Heart left ventricle (tissue), 16 donors: ENCODE data around the gene INCA1. TPM values are rescaled to one million over a fixed set of nuclear protein-coding genes. Genes with fewer than 3 reads are reported as not detected.

ENCODE experiments used
- ATAC-seq, 4 donors: fragments of 200-7000 bp; cut with Tn5 transposase; one replicate each; pipeline ENCODE4 v1.9.1; 2020 to 2022; ENCODE audit warnings: moderate library complexity in 4 of 4, mild to moderate bottlenecking in 3 of 4, moderate number of reproducible peaks in 1 of 4
- DNase-seq, 5 donors: peaks; one replicate each; pipeline ENCODE4 v3.0.0-alpha.2; 2020
- H3K27ac ChIP-seq, 12 donors: fragments of 200-600 bp; sonication (generic) in 4 of 12; one replicate each; pipeline versions ENCODE4 v1.5.0 to v1.8.0; 2016 to 2022; ENCODE audit warnings: mild to moderate bottlenecking in 2 of 12
- H3K27me3 ChIP-seq, 9 donors: fragments of 200-600 bp; sonication (generic) in 2 of 9; one replicate each; pipeline versions ENCODE4 v1.5.1 to v1.8.0; 2016 to 2022; ENCODE audit warnings: mild to moderate bottlenecking in 3 of 9
- H3K36me3 ChIP-seq, 9 donors: fragments of 200-600 bp; sonication (generic) in 2 of 9; one replicate each; pipeline versions ENCODE4 v1.5.0 to v1.8.0; 2018 to 2022; ENCODE audit warnings: mild to moderate bottlenecking in 2 of 9
- H3K4me1 ChIP-seq, 12 donors: fragments of 200-600 bp; sonication (generic) in 4 of 12; one replicate each; pipeline versions ENCODE4 v1.5.0 to v1.8.0; 2016 to 2022; ENCODE audit warnings: mild to moderate bottlenecking in 3 of 12
- H3K4me3 ChIP-seq, 12 donors: fragments of 200-600 bp; sonication (generic) in 4 of 12; one replicate each; pipeline versions ENCODE4 v1.5.0 to v1.8.0; 2017 to 2022; ENCODE audit warnings: mild to moderate bottlenecking in 9 of 12, moderate library complexity in 4 of 12
- H3K9me3 ChIP-seq, 12 donors: fragments of 200-600 bp; sonication (generic) in 4 of 12; one replicate each; pipeline versions ENCODE4 v1.5.0 to v1.8.0; 2016 to 2022; ENCODE audit warnings: mild to moderate bottlenecking in 1 of 12
- CTCF ChIP-seq, 12 donors: fragments of 200-600 bp; sonication (generic) in 4 of 12; IDR thresholded peaks; one replicate each; pipeline versions ENCODE4 v1.5.0 to v1.8.0; 2018 to 2022; ENCODE audit warnings: antibody characterized with exemption in 12 of 12, mild to moderate bottlenecking in 5 of 12
- POLR2A ChIP-seq, 2 donors: fragments of 450-650 bp; IDR thresholded peaks; one replicate each; pipeline ENCODE4 v1.6.1; 2017; ENCODE audit warnings: antibody characterized with exemption in 2 of 2, mild to moderate bottlenecking in 2 of 2, moderate library complexity in 2 of 2
- WGBS, 4 donors: extraction: QIAGEN DNeasy Blood & Tissue Kit in 2 of 4; methylation state at CpG; one replicate each; pipeline versions ENCODE4 v1.1.5 to v1.1.7; 2013 to 2018; 5-methylcytosine and 5-hydroxymethylcytosine counted together
- intact Hi-C, 10 donors: fragments of 100-400 bp; cut with DNase I; formaldehyde crosslinking; loops; one replicate each; pipeline versions ENCODE4 v1.11.1 to v1.14.2; 2022
- polyA plus RNA-seq, 2 donors: library from polyadenylated mRNA; stranded (reverse); fragments of 200-250 nt; gene quantifications; one replicate each; pipeline ENCODE4 v1.2.3, GENCODE V29; 2013
- total RNA-seq, 9 donors: library from RNA; depleted of rRNA in 2 of 9; stranded (reverse); fragments of >200 nt in 2 of 9; fragmentation: NEBNext Ultra II Directional in 3 of 9; extraction: Animal tissue kit (Norgen Biotek cat#: 25700) in 3 of 9; gene quantifications; one replicate each; pipeline versions ENCODE4 v1.1.0 to v1.2.4, GENCODE V29; 2016 to 2023
- donor health status: ischemic (EF 13 %, LVEDD 7.1; RV severe dilation, severe dysfunction).
- donor health status: healthy with polysubstance abuse.
- donor health status: DM: no; HTN: yes; CAD: no.
- donor health status: DM: no; HTN: no; CAD: no.
- donor health status: ischemic (EF 25% LVEDD 6.9; RV normal size, moderate dysfunction).
- donor health status: ischemic (EF 25% LVEDD 5.7; RV mildly dilated, moderate dysfunction).
- donor health status: healthy.
- donor health status: DM: yes; HTN: yes; CAD: no.
- donor health status: ischemic (EF 35%, LVEDD 5.7; RV mildly dilated, moderate dysfunction).
- donor health status: nonischemic (EF 11% LVEDD 7.7; RV severe dilation, severe dysfunction).
- donor health status: DM: yes; HTN: yes; CAD: no.
- donor health status: PGD.
- donor health status: ischemic (EF 29% LVEDD 5.4; RV normal size, mild dysfunction).
- donor health status: nonischemic (EF 23%, LVEDD 6.1; RV moderate dilation, normal function).

The INCA1 gene
- total and polyA plus RNA-seq, 11 donors = 0.64 to 5.1 (median 2.7) TPM

- DNase-seq = no peak
- no peaks in the 10 kb centered on the region for H3K27me3 ChIP-seq
- peaks cover 0 to 20% (median 2%) of the 10 kb centered on the region in 12 donors for H3K4me1 ChIP-seq
- 75 to 78% (median 76%) methylated on average over 5 of the region's 5 CpGs for WGBS, 4 donors
- H3K36me3 ChIP-seq = peaks cover 0 to 22% (median 16%) of the 10 kb centered on the region in 9 donors
- no peak overlapping the region for H3K27ac ChIP-seq
- TF ChIP-seq POLR2A (IDR thresholded peaks at IDR 0.05) = no peak
- no peak for TF ChIP-seq CTCF (IDR thresholded peaks at IDR 0.05)
- no peak for ATAC-seq
- intact Hi-C loops = no loop called here
- H3K4me3 ChIP-seq = no peak overlapping the region
- H3K9me3 ChIP-seq = no peaks in the 10 kb centered on the region
Observed at GRCh38 chr17:5027916-5028315, 30.6 kb upstream of the INCA1 start.

GRCh38 chr17:5027299-5027698 is 30.0 kb upstream of the INCA1 start:
- Histone ChIP-seq H3K36me3 (peaks cover 0 to 28% (median 22%) of the 10 kb centered on the region in 9 donors), H3K27me3 (no peaks in the 10 kb centered on the region), H3K27ac (no peak overlapping the region), H3K4me3 (no peak overlapping the region), H3K4me1 (peaks cover 0 to 15% (median 2%) of the 10 kb centered on the region in 12 donors), H3K9me3 (no peaks in the 10 kb centered on the region)
- TF ChIP-seq POLR2A (IDR thresholded peaks at IDR 0.05) = no peak
- 82 to 94% (median 91%) methylated on average over 6 of the region's 6 CpGs for whole genome bisulfite sequencing, 4 donors
- no peak for DNase-seq
- no peak for ATAC-seq
- intact Hi-C loops = no loop called here

- intact Hi-C loops = loop anchor here in 1 of 10 donors (5.0 kb wide), 1 partner anchor 38 kb away; no protein-coding TSS in a partner anchor
- WGBS, 4 donors = 92 to 97% (median 96%) methylated on average over 4 of the region's 4 CpGs
- peaks cover 0 to 55% (median 49%) of the 10 kb centered on the region in 9 donors for H3K36me3 ChIP-seq
- peaks cover 0 to 5% (median 0%) of the 10 kb centered on the region in 12 donors for H3K4me1 ChIP-seq
- DNase-seq (no peak), ATAC-seq (no peak)
- H3K9me3 ChIP-seq = no peaks in the 10 kb centered on the region
- H3K4me3 ChIP-seq = no peak overlapping the region
- no peak overlapping the region for H3K27ac ChIP-seq
- no peaks in the 10 kb centered on the region for H3K27me3 ChIP-seq
- TF ChIP-seq POLR2A (IDR thresholded peaks at IDR 0.05) (no peak), CTCF (IDR thresholded peaks at IDR 0.05) (no peak)
Observed at GRCh38 chr17:5024604-5025003, 27.3 kb upstream of the INCA1 start.

- intact Hi-C loops = loop anchor here in 1 of 10 donors (5.0 kb wide), 1 partner anchor 39 kb away; no protein-coding TSS in a partner anchor
- 80 to 93% (median 91%) methylated on average over 4 to 29 of the region's 29 CpGs for WGBS, 4 donors
- Histone ChIP-seq H3K36me3 (peaks cover 0 to 65% (median 59%) of the 10 kb centered on the region in 9 donors), H3K9me3 (no peaks in the 10 kb centered on the region), H3K4me1 (peaks cover 0 to 10% (median 0%) of the 10 kb centered on the region in 12 donors), H3K27ac (no peak overlapping the region), H3K4me3 (no peak overlapping the region), H3K27me3 (no peaks in the 10 kb centered on the region)
- DNase-seq (no peak), ATAC-seq (peak in 2 of 4 donors; percentile 9 to 20)
- TF ChIP-seq CTCF (IDR thresholded peaks at IDR 0.05) (no peak), POLR2A (IDR thresholded peaks at IDR 0.05) (no peak)
Observed at GRCh38 chr17:5023588-5024147, 26.3 kb upstream of the INCA1 start.
